HepG2 (cell line): ENCODE results near the gene SMIM29. TPM values are rescaled to one million over a fixed set of nuclear protein-coding genes. Genes with fewer than 3 reads are reported as not detected.

Source experiments
- ELF1 ChIP-seq: sonication (generic); formaldehyde crosslinking; IDR thresholded peaks from 2 replicates; pipeline ENCODE4 v1.4.0; 2020; ENCODE audit warnings: missing genetic modification reagents
- FOXA3 ChIP-seq: IDR thresholded peaks from 2 replicates; pipeline ENCODE4 v1.6.1; 2016; ENCODE audit warnings: missing genetic modification reagents, missing compliant biosample characterization
- NRL ChIP-seq: sonication (generic); formaldehyde crosslinking; IDR thresholded peaks from 2 replicates; pipeline ENCODE4 v1.5.0; 2020; ENCODE audit warnings: missing genetic modification reagents, mild to moderate bottlenecking, moderate library complexity, borderline replicate concordance
- POGZ ChIP-seq: sonication (generic); formaldehyde crosslinking; IDR thresholded peaks from 2 replicates; pipeline ENCODE4 v1.4.0; 2020; ENCODE audit warnings: mild to moderate bottlenecking, missing genetic modification reagents
- ZMYM3 ChIP-seq: sonication (generic); formaldehyde crosslinking; IDR thresholded peaks from 2 replicates; pipeline ENCODE4 v1.5.1; 2020; ENCODE audit warnings: mild to moderate bottlenecking, missing genetic modification reagents
- ZNF703 ChIP-seq: sonication (generic); formaldehyde crosslinking; IDR thresholded peaks from 2 replicates; pipeline ENCODE4 v1.5.1; 2020; ENCODE audit warnings: missing genetic modification reagents, mild to moderate bottlenecking, moderate library complexity, borderline replicate concordance
- polyA plus RNA-seq, 8 experiments: library from polyadenylated mRNA; depleted of rRNA in 3 of 8; stranded (reverse) in 7 of 8; unstranded in 1 of 8; fragments of >200 nt; fragmentation: Illumina TruSeq in 4 of 8; extraction: Trizol in 4 of 8; gene quantifications; 2 replicates each; pipeline versions ENCODE4 v1.2.1 to v1.2.3, GENCODE V29; 2011 to 2016; ENCODE audit warnings: low read depth in 4 of 8, missing spikeins in 1 of 8, mixed read lengths in 1 of 8; ENCODE audit not compliant: insufficient read depth in 1 of 8
- total RNA-seq, 5 experiments: library from RNA; depleted of rRNA; stranded (reverse); fragments of >200 nt; fragmentation: Illumina TruSeq; extraction: Trizol; gene quantifications; 2 replicates each; pipeline ENCODE4 v1.2.3, GENCODE V29; 2016; ENCODE audit warnings: low read depth in 1 of 5
- TF ChIP-seq, protein P1 (sequence below): sonication (generic); formaldehyde crosslinking; IDR thresholded peaks from 2 replicates; pipeline ENCODE4 v1.9.0; 2022; ENCODE audit warnings: missing genetic modification reagents, mild to moderate bottlenecking, borderline replicate concordance
- TF ChIP-seq, protein P2 (sequence below): sonication (generic); formaldehyde crosslinking; IDR thresholded peaks from 2 replicates; pipeline ENCODE4 v1.4.0; 2020; ENCODE audit warnings: missing genetic modification reagents
- TF ChIP-seq, protein P3 (sequence below): sonication (generic); formaldehyde crosslinking; IDR thresholded peaks from 2 replicates; pipeline ENCODE4 v1.5.0; 2020; ENCODE audit warnings: missing genetic modification reagents

Gene SMIM29
- total and polyA plus RNA-seq, 2 of the 13 experiments (the other 11 are each of a cell fraction or from before 2014, with no cell fraction given), result 8.8 to 15.3 TPM

DNA sequence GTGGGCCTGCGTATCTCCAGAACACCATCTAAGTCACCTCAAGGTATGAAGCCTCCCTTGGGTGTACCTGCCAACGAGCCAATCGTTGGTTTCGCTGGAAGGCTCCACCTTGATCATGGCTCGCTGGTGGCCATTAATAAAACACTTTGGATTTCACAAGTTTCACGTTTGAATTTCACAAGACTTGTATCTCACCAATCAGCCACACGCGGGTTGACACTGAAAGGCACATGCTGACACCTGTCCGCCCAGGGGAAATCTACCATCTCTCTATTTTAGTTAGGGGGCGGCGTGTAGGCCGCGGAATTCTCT lies 12.7 kb downstream of the SMIM29 start (continued):
- TF ChIP-seq, protein P1, sequence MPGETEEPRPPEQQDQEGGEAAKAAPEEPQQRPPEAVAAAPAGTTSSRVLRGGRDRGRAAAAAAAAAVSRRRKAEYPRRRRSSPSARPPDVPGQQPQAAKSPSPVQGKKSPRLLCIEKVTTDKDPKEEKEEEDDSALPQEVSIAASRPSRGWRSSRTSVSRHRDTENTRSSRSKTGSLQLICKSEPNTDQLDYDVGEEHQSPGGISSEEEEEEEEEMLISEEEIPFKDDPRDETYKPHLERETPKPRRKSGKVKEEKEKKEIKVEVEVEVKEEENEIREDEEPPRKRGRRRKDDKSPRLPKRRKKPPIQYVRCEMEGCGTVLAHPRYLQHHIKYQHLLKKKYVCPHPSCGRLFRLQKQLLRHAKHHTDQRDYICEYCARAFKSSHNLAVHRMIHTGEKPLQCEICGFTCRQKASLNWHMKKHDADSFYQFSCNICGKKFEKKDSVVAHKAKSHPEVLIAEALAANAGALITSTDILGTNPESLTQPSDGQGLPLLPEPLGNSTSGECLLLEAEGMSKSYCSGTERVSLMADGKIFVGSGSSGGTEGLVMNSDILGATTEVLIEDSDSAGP (CRISPR knock-in tag), result no peak
- TF ChIP-seq, protein P2, sequence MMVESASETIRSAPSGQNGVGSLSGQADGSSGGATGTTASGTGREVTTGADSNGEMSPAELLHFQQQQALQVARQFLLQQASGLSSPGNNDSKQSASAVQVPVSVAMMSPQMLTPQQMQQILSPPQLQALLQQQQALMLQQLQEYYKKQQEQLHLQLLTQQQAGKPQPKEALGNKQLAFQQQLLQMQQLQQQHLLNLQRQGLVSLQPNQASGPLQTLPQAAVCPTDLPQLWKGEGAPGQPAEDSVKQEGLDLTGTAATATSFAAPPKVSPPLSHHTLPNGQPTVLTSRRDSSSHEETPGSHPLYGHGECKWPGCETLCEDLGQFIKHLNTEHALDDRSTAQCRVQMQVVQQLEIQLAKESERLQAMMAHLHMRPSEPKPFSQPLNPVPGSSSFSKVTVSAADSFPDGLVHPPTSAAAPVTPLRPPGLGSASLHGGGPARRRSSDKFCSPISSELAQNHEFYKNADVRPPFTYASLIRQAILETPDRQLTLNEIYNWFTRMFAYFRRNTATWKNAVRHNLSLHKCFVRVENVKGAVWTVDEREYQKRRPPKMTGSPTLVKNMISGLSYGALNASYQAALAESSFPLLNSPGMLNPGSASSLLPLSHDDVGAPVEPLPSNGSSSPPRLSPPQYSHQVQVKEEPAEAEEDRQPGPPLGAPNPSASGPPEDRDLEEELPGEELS (CRISPR knock-in tag), result no peak
- no peak for TF ChIP-seq NRL (CRISPR knock-in tag)
- no peak for TF ChIP-seq FOXA3 (CRISPR knock-in tag)
- TF ChIP-seq ZMYM3 (CRISPR knock-in tag), result no peak
- TF ChIP-seq POGZ, result no peak
- TF ChIP-seq, protein P3, sequence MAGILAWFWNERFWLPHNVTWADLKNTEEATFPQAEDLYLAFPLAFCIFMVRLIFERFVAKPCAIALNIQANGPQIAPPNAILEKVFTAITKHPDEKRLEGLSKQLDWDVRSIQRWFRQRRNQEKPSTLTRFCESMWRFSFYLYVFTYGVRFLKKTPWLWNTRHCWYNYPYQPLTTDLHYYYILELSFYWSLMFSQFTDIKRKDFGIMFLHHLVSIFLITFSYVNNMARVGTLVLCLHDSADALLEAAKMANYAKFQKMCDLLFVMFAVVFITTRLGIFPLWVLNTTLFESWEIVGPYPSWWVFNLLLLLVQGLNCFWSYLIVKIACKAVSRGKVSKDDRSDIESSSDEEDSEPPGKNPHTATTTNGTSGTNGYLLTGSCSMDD (CRISPR knock-in tag), result no peak
- no peak for TF ChIP-seq ELF1 (CRISPR knock-in tag)
- no peak for TF ChIP-seq ZNF703 (CRISPR knock-in tag)
